Gastrocnemius medialis (tissue), 4 donors: ENCODE measurements around the gene NCOA3.

ENCODE experiments used
- CTCF ChIP-seq, 5 experiments: fragments of 450-650 bp in 3 of 5; fragments of 200-600 bp in 2 of 5; sonication (generic) in 2 of 5; IDR thresholded peaks in 4 of 5; conservative IDR thresholded peaks in 1 of 5; 1 replicate in 4 of 5; 2 replicates in 1 of 5; pipeline ENCODE4 v1.5.1; 2016 to 2019; ENCODE audit warnings: antibody characterized with exemption in 5 of 5, mild to moderate bottlenecking in 3 of 5, moderate library complexity in 3 of 5
- POLR2A ChIP-seq, 2 donors: fragments of 450-650 bp; IDR thresholded peaks; one replicate each; pipeline ENCODE4 v1.6.1; 2017; ENCODE audit warnings: antibody characterized with exemption in 2 of 2, mild to moderate bottlenecking in 2 of 2, moderate library complexity in 2 of 2

DNA sequence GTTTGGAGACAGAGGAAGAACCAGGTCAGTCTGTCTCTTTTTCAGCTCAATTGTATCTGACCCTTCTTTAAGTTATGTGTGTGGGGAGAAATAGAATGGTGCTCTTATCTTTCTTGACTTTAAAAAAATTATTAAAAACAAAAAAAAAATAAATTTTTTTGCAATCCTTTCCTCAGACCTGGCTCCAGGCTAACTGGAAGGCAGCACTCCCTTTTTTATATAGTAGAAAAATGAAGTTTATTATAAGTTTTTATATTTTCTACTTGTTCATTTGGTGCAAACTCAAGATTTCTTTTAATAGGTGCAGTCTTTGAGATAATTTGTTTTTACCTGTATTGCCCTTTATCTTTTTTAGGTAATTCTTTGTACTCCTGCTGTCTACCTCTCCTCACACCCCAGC is 153.9 kb downstream of the NCOA3 start:
- TF ChIP-seq CTCF (IDR thresholded peaks at IDR 0.05 in 4 of 5, conservative IDR thresholded peaks at IDR 0.05 in 1 of 5) (no peak), POLR2A (IDR thresholded peaks at IDR 0.05) (no peak)
